NCI-H526 treated with DMSO at 0.1 percent for 48 hours (cell line): ENCODE results near the gene IRGC.
"Not testable (repeated sequence)": the region's sequence is repeated elsewhere in the genome, so short reads cannot be mapped to it uniquely, and the experiment has no call there.

Experiments
- DNase-seq: peaks from one replicate; lab custom pipeline; 2025; lab: John Stamatoyannopoulos, UW

Gene IRGC

GRCh38 chr19:43715776-43716175 is at the start of gene IRGC:
Gene IRGC (plus strand): TSS chr19:43716076. CDS start chr19:43718559, 2,483 bp downstream.
- no peak for DNase-seq

- no peak for DNase-seq
Measured at GRCh38 chr19:43667126-43667875, 48.6 kb upstream of the IRGC start.

GRCh38 chr19:43667876-43668405 is 47.9 kb upstream of the IRGC start:
- DNase-seq, result no peak

- peak; percentile 98 for DNase-seq
Measured at GRCh38 chr19:43668406-43669109, 47.3 kb upstream of the IRGC start.

GRCh38 chr19:43672061-43672679 is 43.7 kb upstream of the IRGC start:
- DNase-seq, result no peak

- DNase-seq, result no peak
Measured at GRCh38 chr19:43673637-43674036, 42.2 kb upstream of the IRGC start.

- DNase-seq, result no peak
Measured at GRCh38 chr19:43674183-43674582, 41.7 kb upstream of the IRGC start.

- no peak for DNase-seq
Measured at GRCh38 chr19:43674596-43674995, 41.3 kb upstream of the IRGC start.

GRCh38 chr19:43675269-43675879 is 40.5 kb upstream of the IRGC start:
- no peak for DNase-seq

- no peak for DNase-seq
Measured at GRCh38 chr19:43675906-43676305, 40.0 kb upstream of the IRGC start.

- DNase-seq, result no peak
Measured at GRCh38 chr19:43678512-43679261, 37.2 kb upstream of the IRGC start.

GRCh38 chr19:43681821-43682220 is 34.1 kb upstream of the IRGC start:
- no peak for DNase-seq

GRCh38 chr19:43682269-43682668 is 33.6 kb upstream of the IRGC start:
- DNase-seq, result not testable (repeated sequence)

GRCh38 chr19:43682824-43683661 is 32.8 kb upstream of the IRGC start:
- no peak for DNase-seq

- no peak for DNase-seq
Measured at GRCh38 chr19:43683905-43684304, 32.0 kb upstream of the IRGC start.

- no peak for DNase-seq
Measured at GRCh38 chr19:43684326-43684725, 31.6 kb upstream of the IRGC start.

- DNase-seq, result no peak
Measured at GRCh38 chr19:43687660-43687997, 28.2 kb upstream of the IRGC start.

- no peak for DNase-seq
Measured at GRCh38 chr19:43688059-43688701, 27.7 kb upstream of the IRGC start.

- no peak for DNase-seq
Measured at GRCh38 chr19:43690444-43690843, 25.4 kb upstream of the IRGC start.

GRCh38 chr19:43690890-43691289 is 25.0 kb upstream of the IRGC start:
- no peak for DNase-seq
